Neural progenitor cell (in vitro differentiated cells): ENCODE results near the gene FAM216A.

Source experiments
- CTCF ChIP-seq: fragments of 200-600 bp; sonication (generic); IDR thresholded peaks from 2 replicates; pipeline ENCODE4 v1.5.1; 2017; ENCODE audit warnings: antibody characterized with exemption, mild to moderate bottlenecking
- EZH2 ChIP-seq: fragments of 200-600 bp; sonication (generic); IDR thresholded peaks from 2 replicates; pipeline ENCODE4 v1.6.1; 2017; ENCODE audit warnings: antibody characterized with exemption, mild to moderate bottlenecking, moderate library complexity
- EZH2phosphoT487 ChIP-seq: fragments of 200-600 bp; sonication (generic); IDR thresholded peaks from 2 replicates; pipeline ENCODE4 v1.6.1; 2017; ENCODE audit warnings: antibody characterized with exemption

GRCh38 chr12:110421159-110421661 is 47.4 kb upstream of the FAM216A start:
- no peak for TF ChIP-seq CTCF
- no peak for TF ChIP-seq EZH2
- no peak for TF ChIP-seq EZH2phosphoT487
